A549 treated with ZK216348 at 1 μM for 4 hours (cell line): Measurements from ENCODE around the gene SNX32. TPM values are rescaled to one million over a fixed set of nuclear protein-coding genes. Genes with fewer than 3 reads are reported as not detected.

Source experiments
- total RNA-seq: library from RNA; stranded (reverse); fragments of 200-300 nt; extraction: Qiagen RNA extraction; gene quantifications from 5 replicates; pipeline ENCODE4 v1.2.3, GENCODE V29; 2022; ENCODE audit warnings: low read depth

SNX32 gene
- total RNA-seq, result not detected in 5 replicates

GRCh38 chr11:65833297-65834030, at the start of gene SNX32:
TSS of gene SNX32 (plus strand) at chr11:65833963. CDS start at chr11:65834066, 103 bp downstream.

GRCh38 chr11:65786786-65787636, 46.8 kb upstream of the SNX32 start, which contains the start of gene OVOL1:
TSS of gene OVOL1 (plus strand) at chr11:65787063. CDS start at chr11:65787374, 311 bp downstream.

GRCh38 chr11:65857853-65858680, 24.3 kb downstream of the SNX32 start, which contains the start of gene CFL1:
TSS of gene CFL1 (minus strand) at chr11:65858180. CDS start at chr11:65858099, 81 bp downstream.

GRCh38 chr11:65860278-65861164, 26.8 kb downstream of the SNX32 start, which contains the start of gene MUS81:
TSS of gene MUS81 (plus strand) at chr11:65860433. CDS start at chr11:65860754, 321 bp downstream.

GRCh38 chr11:65872586-65873317, 39.0 kb downstream of the SNX32 start, which contains the start of gene EFEMP2:
TSS of gene EFEMP2 (minus strand) at chr11:65872800. CDS start at chr11:65872354, 446 bp downstream.

GRCh38 chr11:65879617-65880016, 45.9 kb downstream of the SNX32 start, which contains the start of gene CTSW:
TSS of gene CTSW (plus strand) at chr11:65879837. CDS start at chr11:65879855, 18 bp downstream.

GRCh38 chr11:65888163-65888814, 54.5 kb downstream of the SNX32 start, which contains the start of gene FIBP:
TSS of gene FIBP (minus strand) at chr11:65888471. CDS start at chr11:65888418, 53 bp downstream.

GRCh38 chr11:65890324-65891218, 56.8 kb downstream of the SNX32 start, which contains the start of gene CCDC85B:
TSS of gene CCDC85B (plus strand) at chr11:65890673. CDS start at chr11:65890784, 111 bp downstream.

GRCh38 chr11:65900125-65900898, 66.5 kb downstream of the SNX32 start, which contains the start of gene FOSL1:
TSS of gene FOSL1 (minus strand) at chr11:65900388. CDS start at chr11:65900339, 49 bp downstream.

Other genes with a start within 250 kb of the SNX32 start
- gene KCNK7, start 238.2 kb upstream of the SNX32 start, total RNA-seq, result 0.22 to 2.3 TPM (median 0.94 TPM) in 4 of 5 replicates, not detected in the other
- 25.9 to 57.4 TPM (median 50.9 TPM) in 5 replicates for gene MAP3K11, start 219.7 kb upstream of the SNX32 start, total RNA-seq
- 19.9 to 40.4 TPM (median 37.0 TPM) in 5 replicates for gene PCNX3, start 218.2 kb upstream of the SNX32 start, total RNA-seq
- 7.6 to 22.6 TPM (median 19.8 TPM) in 5 replicates for gene SIPA1, start 195.9 kb upstream of the SNX32 start, total RNA-seq
- 54.3 to 80.3 TPM (median 76.8 TPM) in 5 replicates for gene RELA, start 171.0 kb upstream of the SNX32 start, total RNA-seq
- 35.6 to 53.4 TPM (median 50.5 TPM) in 5 replicates for gene KAT5, start 121.7 kb upstream of the SNX32 start, total RNA-seq
- 23.0 to 58.3 TPM (median 43.6 TPM) in 5 replicates for gene RNASEH2C, start 113.2 kb upstream of the SNX32 start, total RNA-seq
- gene AP5B1, start 53.0 kb upstream of the SNX32 start, total RNA-seq, result 6.0 to 13.9 TPM (median 11.2 TPM) in 5 replicates
- 0.08 to 0.15 TPM (median 0.09 TPM) in 3 of 5 replicates, not detected in the others for gene OVOL1, start 46.9 kb upstream of the SNX32 start, total RNA-seq
- 1,889 to 2,400 TPM (median 2,225 TPM) in 5 replicates for gene CFL1, start 24.2 kb downstream of the SNX32 start, total RNA-seq
- 23.9 to 43.5 TPM (median 31.9 TPM) in 5 replicates for gene MUS81, start 26.5 kb downstream of the SNX32 start, total RNA-seq
- gene EFEMP2, start 38.8 kb downstream of the SNX32 start, total RNA-seq, result 0.92 to 1.8 TPM (median 1.4 TPM) in 5 replicates
- 0.20 TPM in 1 of 5 replicates, not detected in the others for gene CTSW, start 45.9 kb downstream of the SNX32 start, total RNA-seq
- 62.6 to 93.4 TPM (median 84.9 TPM) in 5 replicates for gene FIBP, start 54.5 kb downstream of the SNX32 start, total RNA-seq
- 20.0 to 52.5 TPM (median 49.0 TPM) in 5 replicates for gene CCDC85B, start 56.7 kb downstream of the SNX32 start, total RNA-seq
- 132 to 214 TPM (median 155 TPM) in 5 replicates for gene FOSL1, start 66.4 kb downstream of the SNX32 start, total RNA-seq
- gene C11orf68, start 85.1 kb downstream of the SNX32 start, total RNA-seq, result 27.1 to 54.3 TPM (median 50.1 TPM) in 5 replicates
- 158 to 325 TPM (median 225 TPM) in 5 replicates for gene DRAP1, start 85.5 kb downstream of the SNX32 start, total RNA-seq
- not detected in 5 replicates for gene TSGA10IP, start 111.5 kb downstream of the SNX32 start, total RNA-seq
- 43.2 to 70.5 TPM (median 61.2 TPM) in 5 replicates for gene SART1, start 127.8 kb downstream of the SNX32 start, total RNA-seq
- gene EIF1AD, start 168.2 kb downstream of the SNX32 start, total RNA-seq, result 36.9 to 46.3 TPM (median 39.5 TPM) in 5 replicates
- gene BANF1, start 168.5 kb downstream of the SNX32 start, total RNA-seq, result 370 to 493 TPM (median 487 TPM) in 5 replicates
- gene CST6, start 178.0 kb downstream of the SNX32 start, total RNA-seq, result not detected in 5 replicates
- 1.2 to 2.4 TPM (median 2.1 TPM) in 5 replicates for gene CATSPER1, start 192.5 kb downstream of the SNX32 start, total RNA-seq
- not detected in 5 replicates for gene GAL3ST3, start 215.2 kb downstream of the SNX32 start, total RNA-seq
- 166 to 198 TPM (median 173 TPM) in 5 replicates for gene SF3B2, start 218.4 kb downstream of the SNX32 start, total RNA-seq
- gene PACS1, start 236.3 kb downstream of the SNX32 start, total RNA-seq, result 54.8 to 98.9 TPM (median 79.2 TPM) in 5 replicates